HepG2 (cell line): ENCODE data around the gene ERP27. TPM values are rescaled to one million over a fixed set of nuclear protein-coding genes. Genes with fewer than 3 reads are reported as not detected.

ENCODE experiments used
- polyA plus RNA-seq, 8 experiments: library from polyadenylated mRNA; depleted of rRNA in 3 of 8; stranded (reverse) in 7 of 8; unstranded in 1 of 8; fragments of >200 nt; fragmentation: Illumina TruSeq in 4 of 8; extraction: Trizol in 4 of 8; gene quantifications; 2 replicates each; pipeline versions ENCODE4 v1.2.1 to v1.2.3, GENCODE V29; 2011 to 2016; ENCODE audit warnings: low read depth in 4 of 8, missing spikeins in 1 of 8, mixed read lengths in 1 of 8; ENCODE audit not compliant: insufficient read depth in 1 of 8
- total RNA-seq, 5 experiments: library from RNA; depleted of rRNA; stranded (reverse); fragments of >200 nt; fragmentation: Illumina TruSeq; extraction: Trizol; gene quantifications; 2 replicates each; pipeline ENCODE4 v1.2.3, GENCODE V29; 2016; ENCODE audit warnings: low read depth in 1 of 5

The ERP27 gene
- total and polyA plus RNA-seq, 2 of the 13 experiments (the other 11 are each of a cell fraction or from before 2014, with no cell fraction given), result 1.8 to 6.6 TPM

Other genes starting within 250 kb of the ERP27 start
- not detected in 2 replicates for gene GUCY2C, start 241.9 kb downstream of the ERP27 start, total RNA-seq (2016; rRNA removed; fragmentation: Illumina TruSeq; extraction: Trizol)
- 0.09 TPM in 1 of 2 replicates, not detected in the other for gene GUCY2C, start 241.9 kb downstream of the ERP27 start, polyA plus RNA-seq (2011; rRNA removed)
- 31.0 and 44.4 TPM in 2 replicates for gene WBP11, start 135.1 kb downstream of the ERP27 start, total RNA-seq (2016; rRNA removed; fragmentation: Illumina TruSeq; extraction: Trizol)
- 6.6 and 7.6 TPM in 2 replicates for gene WBP11, start 135.1 kb downstream of the ERP27 start, polyA plus RNA-seq (2011; rRNA removed)
- 1.4 and 2.3 TPM in 2 replicates for gene C12orf60, start 134.9 kb downstream of the ERP27 start, total RNA-seq (2016; rRNA removed; fragmentation: Illumina TruSeq; extraction: Trizol)
- gene C12orf60, start 134.9 kb downstream of the ERP27 start, polyA plus RNA-seq (2011; rRNA removed), result 0.55 and 0.69 TPM in 2 replicates
- 0.11 and 0.42 TPM in 2 replicates for gene SMCO3, start 124.4 kb downstream of the ERP27 start, total RNA-seq (2016; rRNA removed; fragmentation: Illumina TruSeq; extraction: Trizol)
- 0.14 and 0.29 TPM in 2 replicates for gene SMCO3, start 124.4 kb downstream of the ERP27 start, polyA plus RNA-seq (2011; rRNA removed)
- 12.0 and 20.3 TPM in 2 replicates for gene ART4, start 95.0 kb downstream of the ERP27 start, total RNA-seq (2016; rRNA removed; fragmentation: Illumina TruSeq; extraction: Trizol)
- gene ART4, start 95.0 kb downstream of the ERP27 start, polyA plus RNA-seq (2011; rRNA removed), result 15.9 and 17.6 TPM in 2 replicates
- not detected in 2 replicates for gene MGP, start 52.7 kb downstream of the ERP27 start, total RNA-seq (2016; rRNA removed; fragmentation: Illumina TruSeq; extraction: Trizol)
- not detected in 2 replicates for gene MGP, start 52.7 kb downstream of the ERP27 start, polyA plus RNA-seq (2011; rRNA removed)
- gene ARHGDIB, start 23.1 kb upstream of the ERP27 start, total RNA-seq (2016; rRNA removed; fragmentation: Illumina TruSeq; extraction: Trizol), result 0.11 and 0.28 TPM in 2 replicates
- gene ARHGDIB, start 23.1 kb upstream of the ERP27 start, polyA plus RNA-seq (2011; rRNA removed), result 0.87 and 0.88 TPM in 2 replicates
- not detected in 2 replicates for gene PDE6H, start 34.5 kb upstream of the ERP27 start, total RNA-seq (2016; rRNA removed; fragmentation: Illumina TruSeq; extraction: Trizol)
- gene PDE6H, start 34.5 kb upstream of the ERP27 start, polyA plus RNA-seq (2011; rRNA removed), result not detected in 2 replicates